ENCODE data around the gene CCDC136.

GRCh38 chr7:128747327-128748079 lies 44.3 kb upstream of the CCDC136 start:
- no peak for TF ChIP-seq CSRNP3 (CRISPR knock-in tag; IDR thresholded peaks at IDR 0.05)
- TF ChIP-seq ZFP3 (CRISPR knock-in tag; IDR thresholded peaks at IDR 0.05) = no peak
- TF ChIP-seq, protein P1, sequence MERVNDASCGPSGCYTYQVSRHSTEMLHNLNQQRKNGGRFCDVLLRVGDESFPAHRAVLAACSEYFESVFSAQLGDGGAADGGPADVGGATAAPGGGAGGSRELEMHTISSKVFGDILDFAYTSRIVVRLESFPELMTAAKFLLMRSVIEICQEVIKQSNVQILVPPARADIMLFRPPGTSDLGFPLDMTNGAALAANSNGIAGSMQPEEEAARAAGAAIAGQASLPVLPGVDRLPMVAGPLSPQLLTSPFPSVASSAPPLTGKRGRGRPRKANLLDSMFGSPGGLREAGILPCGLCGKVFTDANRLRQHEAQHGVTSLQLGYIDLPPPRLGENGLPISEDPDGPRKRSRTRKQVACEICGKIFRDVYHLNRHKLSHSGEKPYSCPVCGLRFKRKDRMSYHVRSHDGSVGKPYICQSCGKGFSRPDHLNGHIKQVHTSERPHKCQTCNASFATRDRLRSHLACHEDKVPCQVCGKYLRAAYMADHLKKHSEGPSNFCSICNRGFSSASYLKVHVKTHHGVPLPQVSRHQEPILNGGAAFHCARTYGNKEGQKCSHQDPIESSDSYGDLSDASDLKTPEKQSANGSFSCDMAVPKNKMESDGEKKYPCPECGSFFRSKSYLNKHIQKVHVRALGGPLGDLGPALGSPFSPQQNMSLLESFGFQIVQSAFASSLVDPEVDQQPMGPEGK (CRISPR knock-in tag; IDR thresholded peaks at IDR 0.05; ENCODE audit: borderline replicate concordance) = no peak
- TF ChIP-seq ESRRG (CRISPR knock-in tag; IDR thresholded peaks at IDR 0.05) = no peak

All from SK-N-SH treated with all-trans-retinoic acid at 6 μM for 48 hours (cell line).